Upper lobe of right lung (tissue), 1 donor: ENCODE results near the gene TBC1D19. TPM values are rescaled to one million over a fixed set of nuclear protein-coding genes. Genes with fewer than 3 reads are reported as not detected.

Experiments used
- ATAC-seq: fragments of 200-7000 bp; cut with Tn5 transposase; one replicate; pipeline ENCODE4 v1.9.1; 2020; ENCODE audit warnings: mild to moderate bottlenecking, moderate library complexity
- DNase-seq: peaks from one replicate; pipeline ENCODE4 v3.0.0-alpha.2; 2020
- H3K27ac ChIP-seq: fragments of 200-600 bp; one replicate; pipeline ENCODE4 v1.8.0; 2022
- H3K27me3 ChIP-seq: fragments of 200-600 bp; one replicate; pipeline ENCODE4 v1.8.0; 2022; ENCODE audit warnings: mild to moderate bottlenecking
- H3K36me3 ChIP-seq: fragments of 200-600 bp; one replicate; pipeline ENCODE4 v1.8.0; 2022
- H3K4me1 ChIP-seq: fragments of 200-600 bp; one replicate; pipeline ENCODE4 v1.8.0; 2022
- H3K4me3 ChIP-seq: fragments of 200-600 bp; one replicate; pipeline ENCODE4 v1.8.0; 2022; ENCODE audit warnings: mild to moderate bottlenecking
- H3K9me3 ChIP-seq: fragments of 200-600 bp; one replicate; pipeline ENCODE4 v1.8.0; 2022
- CTCF ChIP-seq: fragments of 200-600 bp; IDR thresholded peaks from one replicate; pipeline ENCODE4 v1.8.0; 2022; ENCODE audit warnings: antibody characterized with exemption
- intact Hi-C: fragments of 100-400 bp; cut with DNase I; formaldehyde crosslinking; loops from one replicate; pipeline ENCODE4 v1.11.0; 2022
- total RNA-seq: library from RNA; stranded (reverse); fragmentation: NEBNext Ultra II Directional; extraction: Animal tissue kit (Norgen Biotek cat#: 25700); gene quantifications from one replicate; pipeline ENCODE4 v1.2.1, GENCODE V29; 2021
- donor health status: DM: no; HTN: yes; CAD: no; lungs with severe emphysema.

Gene TBC1D19
- total RNA-seq, 1 donor from 2014 or later = 10.0 TPM

DNA sequence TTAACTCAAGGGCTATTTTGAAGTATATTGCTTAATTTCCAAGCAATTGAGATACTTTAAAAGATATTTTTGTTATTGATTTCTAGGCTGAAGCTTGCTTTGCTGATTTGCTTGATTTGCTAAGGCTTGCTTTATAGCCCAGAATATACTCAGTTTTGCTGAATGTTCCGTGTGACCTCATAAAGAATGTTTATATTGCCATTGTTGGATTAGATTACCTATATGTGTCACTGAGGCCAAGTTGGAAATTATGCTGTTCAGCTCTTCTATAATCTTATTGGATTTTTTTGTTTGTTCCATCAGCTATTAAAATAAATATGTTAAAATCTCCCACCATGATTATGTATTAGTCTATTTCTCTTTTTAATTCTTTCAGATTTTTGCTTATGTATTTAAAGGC lies 13.0 kb downstream of the TBC1D19 start:
- intact Hi-C loops = no loop called here
- DNase-seq (no peak), ATAC-seq (no peak)

DNA sequence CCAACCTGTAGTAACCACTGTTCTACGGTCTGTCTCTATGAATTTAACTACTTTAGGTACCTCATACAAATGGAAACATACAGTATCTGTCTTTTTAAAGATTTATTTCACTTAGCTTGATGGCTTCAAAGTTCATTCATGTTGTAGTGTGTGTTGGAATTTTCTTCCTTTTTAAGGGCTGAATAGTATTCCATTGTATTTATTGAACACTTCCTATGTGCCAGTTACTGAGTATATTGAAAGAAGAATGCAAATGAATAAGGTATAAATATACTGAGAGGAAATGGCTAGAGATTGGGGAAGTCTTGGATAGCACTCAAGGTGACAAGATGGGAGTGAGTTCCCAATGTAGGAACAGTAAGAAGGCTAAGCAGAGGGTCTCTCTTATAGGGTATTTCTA lies 17.3 kb downstream of the TBC1D19 start:
- ATAC-seq = no peak
- Histone ChIP-seq H3K27ac (no peak overlapping the region), H3K36me3 (no peaks in the 10 kb centered on the region), H3K27me3 (no peaks in the 10 kb centered on the region), H3K4me1 (no peaks in the 10 kb centered on the region), H3K4me3 (no peak overlapping the region), H3K9me3 (no peaks in the 10 kb centered on the region)
- TF ChIP-seq CTCF = no peak
- intact Hi-C loops = no loop called here
- DNase-seq = no peak

More for the DNA sequence above, 13.0 kb downstream of the TBC1D19 start:
- Histone ChIP-seq H3K27me3 (no peaks in the 10 kb centered on the region), H3K4me1 (no peaks in the 10 kb centered on the region), H3K27ac (no peak overlapping the region), H3K9me3 (no peaks in the 10 kb centered on the region), H3K4me3 (no peak overlapping the region), H3K36me3 (no peaks in the 10 kb centered on the region)
- TF ChIP-seq CTCF = no peak

DNA sequence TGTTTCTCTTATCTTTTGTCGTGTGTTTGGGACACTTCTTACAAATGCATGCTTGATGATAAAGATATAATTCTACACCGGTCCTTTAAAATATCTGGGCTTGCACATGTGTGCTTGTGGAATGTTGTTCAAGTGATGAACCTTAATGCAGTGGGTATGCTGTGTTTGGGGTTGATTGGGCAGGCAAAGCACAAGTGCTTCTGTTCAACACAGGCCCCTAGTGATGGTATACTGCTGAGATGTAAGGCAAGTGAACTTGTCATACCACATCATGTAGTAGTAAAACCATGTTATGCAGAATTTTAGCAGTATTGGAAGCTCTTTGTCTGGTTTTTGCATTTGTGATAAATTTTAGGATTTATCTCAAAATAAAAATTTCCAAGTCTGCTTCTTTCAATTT lies 23.9 kb downstream of the TBC1D19 start:
- no peak for TF ChIP-seq CTCF
- ATAC-seq (no peak), DNase-seq (no peak)
- H3K27me3 ChIP-seq = no peaks in the 10 kb centered on the region
- intact Hi-C loops = no loop called here
- H3K9me3 ChIP-seq = no peaks in the 10 kb centered on the region
- H3K4me1 ChIP-seq = peaks cover 5% of the 10 kb centered on the region
- H3K36me3 ChIP-seq = no peaks in the 10 kb centered on the region
- no peak overlapping the region for H3K4me3 ChIP-seq
- H3K27ac ChIP-seq = no peak overlapping the region

DNA sequence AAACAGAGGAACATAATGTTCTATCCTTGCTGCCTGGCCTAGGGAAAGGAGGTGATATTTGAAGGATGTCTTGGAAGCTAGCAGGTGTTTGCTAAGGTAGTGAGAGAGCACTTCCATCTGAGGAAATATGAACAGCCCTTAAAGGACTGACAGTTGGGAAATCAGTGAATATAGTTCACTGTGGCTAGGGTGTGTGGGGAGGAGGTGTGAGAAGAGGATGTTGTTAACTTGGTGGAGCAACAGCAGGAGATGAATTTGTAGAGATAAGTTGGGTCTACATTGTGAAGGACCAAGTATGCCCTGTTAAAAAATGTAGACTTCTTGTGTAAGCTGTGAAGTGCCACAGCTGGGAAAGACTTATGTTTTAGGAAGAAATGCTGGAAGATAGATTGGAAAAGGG lies 25.5 kb downstream of the TBC1D19 start:
- H3K4me1 ChIP-seq = peaks cover 5% of the 10 kb centered on the region
- H3K27me3 ChIP-seq = no peaks in the 10 kb centered on the region
- no peaks in the 10 kb centered on the region for H3K9me3 ChIP-seq
- H3K4me3 ChIP-seq = no peak overlapping the region
- H3K27ac ChIP-seq = no peak overlapping the region
- intact Hi-C loops = no loop called here
- H3K36me3 ChIP-seq = no peaks in the 10 kb centered on the region
- DNase-seq = no peak
- ATAC-seq = peak; percentile 27
- TF ChIP-seq CTCF = no peak

DNA sequence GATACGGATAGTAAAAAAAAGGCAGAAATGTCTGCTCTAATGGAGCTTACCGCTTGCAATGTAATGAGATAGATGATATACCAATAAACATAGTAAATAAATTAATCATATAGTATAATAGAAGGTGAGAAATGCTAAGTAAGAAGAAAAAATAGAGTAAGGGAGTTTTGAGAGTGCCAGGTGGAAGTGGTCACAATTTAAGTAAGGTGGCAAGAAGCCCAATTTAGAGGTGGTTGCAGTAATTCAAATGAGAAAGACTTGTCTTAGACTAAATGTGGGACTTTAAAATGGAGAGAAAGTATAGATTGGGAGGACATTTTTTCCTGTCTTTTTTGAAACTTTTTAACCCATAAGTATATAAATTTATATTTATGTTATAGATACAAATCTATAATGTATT lies 26.0 kb downstream of the TBC1D19 start:
- DNase-seq = no peak
- no peak for TF ChIP-seq CTCF
- no peak for ATAC-seq
- H3K27ac ChIP-seq = no peak overlapping the region
- no peaks in the 10 kb centered on the region for H3K9me3 ChIP-seq
- H3K4me1 ChIP-seq = peaks cover 5% of the 10 kb centered on the region
- no peaks in the 10 kb centered on the region for H3K36me3 ChIP-seq
- no peak overlapping the region for H3K4me3 ChIP-seq
- H3K27me3 ChIP-seq = no peaks in the 10 kb centered on the region
- intact Hi-C loops = no loop called here

DNA sequence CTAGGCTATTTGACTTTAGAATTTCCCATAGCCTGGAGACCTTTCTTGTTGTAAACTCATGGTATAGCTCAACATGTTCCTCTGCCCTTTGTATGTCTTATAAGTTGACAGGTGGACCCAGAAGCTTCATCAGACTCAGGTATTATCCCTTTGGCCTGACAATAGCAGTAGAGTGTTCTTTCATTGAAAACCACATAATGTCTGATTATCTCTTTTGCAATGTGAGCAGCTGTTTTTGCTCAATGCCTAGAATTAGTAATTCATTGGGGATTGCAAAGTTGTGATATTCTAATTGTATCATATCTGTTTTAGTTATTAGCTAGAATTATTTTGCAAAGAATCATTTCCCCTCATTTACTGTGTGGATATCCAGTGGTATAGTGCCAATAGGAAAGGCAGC lies 27.5 kb downstream of the TBC1D19 start:
- intact Hi-C loops = no loop called here
- no peak overlapping the region for H3K4me3 ChIP-seq
- H3K27ac ChIP-seq = no peak overlapping the region
- H3K36me3 ChIP-seq = no peaks in the 10 kb centered on the region
- DNase-seq = no peak
- H3K27me3 ChIP-seq = no peaks in the 10 kb centered on the region
- H3K4me1 ChIP-seq = peaks cover 5% of the 10 kb centered on the region
- ATAC-seq = no peak
- no peaks in the 10 kb centered on the region for H3K9me3 ChIP-seq
- no peak for TF ChIP-seq CTCF
